HG02885 (cell line): Measurements from ENCODE around the gene ARMC7.
"Not testable (repeated sequence)": the region's sequence is repeated elsewhere in the genome, so short reads cannot be mapped to it uniquely, and the experiment has no call there.

Source experiments
- ATAC-seq: cut with Tn5 transposase; IDR thresholded peaks from one replicate; pipeline ENCODE4 v1.9.1; 2021; ENCODE audit warnings: mild to moderate bottlenecking; ENCODE audit not compliant: unreplicated experiment, poor library complexity

ARMC7 gene

DNA sequence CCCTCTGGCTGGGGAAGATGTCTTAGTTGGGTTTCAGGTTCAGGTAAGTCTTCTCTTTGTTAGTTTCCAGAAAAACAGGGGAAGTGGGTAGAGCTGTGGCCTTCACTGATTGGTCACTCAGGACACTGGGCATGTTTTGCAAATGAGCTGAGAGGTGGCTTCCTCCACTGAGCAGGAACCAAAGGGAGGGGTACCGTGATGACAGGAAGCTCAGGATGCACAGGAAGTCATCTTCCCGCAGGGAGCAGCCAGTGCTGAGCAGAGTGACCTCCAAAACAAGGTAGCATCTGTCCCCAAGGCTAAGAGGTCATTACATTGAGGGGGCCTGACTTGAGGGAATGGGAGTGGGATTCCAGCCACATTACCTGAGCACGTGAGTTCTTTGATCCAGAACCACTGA is 16.2 kb downstream of the ARMC7 start:
- no peak for ATAC-seq

GRCh38 chr17:75126954-75127353 is 17.2 kb downstream of the ARMC7 start:
- ATAC-seq = no peak

DNA sequence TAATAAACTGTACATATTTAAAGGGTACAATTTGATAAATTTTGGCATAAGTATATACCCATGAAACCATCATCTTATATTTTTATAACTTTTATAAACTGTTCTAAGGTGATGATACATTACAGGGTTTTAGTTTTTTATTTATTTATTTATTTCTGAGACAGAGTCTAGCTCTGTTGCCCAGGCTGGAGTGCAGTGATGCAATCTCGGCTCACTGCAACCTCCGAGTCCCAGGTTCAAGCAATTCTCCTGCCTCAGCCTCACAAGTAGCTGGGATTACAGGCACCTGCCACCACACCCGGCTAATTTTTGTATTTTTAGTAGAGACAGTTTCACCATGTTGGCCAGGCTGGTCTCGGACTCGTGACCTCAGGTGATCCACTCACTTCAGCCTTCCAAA is 18.2 kb downstream of the ARMC7 start:
- ATAC-seq = not testable (repeated sequence)

- no peak for ATAC-seq
Measured at GRCh38 chr17:75128694-75129505, 19.1 kb downstream of the ARMC7 start.

DNA sequence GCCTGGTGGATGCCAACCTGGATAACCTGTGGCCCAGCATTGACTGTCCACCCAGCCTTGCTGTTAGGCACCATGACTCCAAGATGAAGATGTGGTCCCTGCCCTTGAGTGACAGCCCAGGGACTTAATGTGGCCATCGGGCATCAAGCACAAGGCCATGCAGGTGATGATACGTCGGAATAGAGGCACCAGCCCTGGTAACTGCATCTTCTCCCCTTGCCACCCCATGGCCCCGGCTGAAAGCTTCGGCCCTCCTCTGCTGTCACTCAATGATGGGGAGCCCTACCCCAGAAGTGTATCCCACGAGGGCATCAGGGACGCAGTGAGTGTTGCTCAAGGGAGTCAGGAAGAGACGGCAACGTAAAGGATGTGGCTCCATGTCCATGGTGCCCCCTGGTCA is 19.8 kb downstream of the ARMC7 start:
- ATAC-seq = no peak

GRCh38 chr17:75130059-75130631 is 20.4 kb downstream of the ARMC7 start:
- ATAC-seq = no peak

DNA sequence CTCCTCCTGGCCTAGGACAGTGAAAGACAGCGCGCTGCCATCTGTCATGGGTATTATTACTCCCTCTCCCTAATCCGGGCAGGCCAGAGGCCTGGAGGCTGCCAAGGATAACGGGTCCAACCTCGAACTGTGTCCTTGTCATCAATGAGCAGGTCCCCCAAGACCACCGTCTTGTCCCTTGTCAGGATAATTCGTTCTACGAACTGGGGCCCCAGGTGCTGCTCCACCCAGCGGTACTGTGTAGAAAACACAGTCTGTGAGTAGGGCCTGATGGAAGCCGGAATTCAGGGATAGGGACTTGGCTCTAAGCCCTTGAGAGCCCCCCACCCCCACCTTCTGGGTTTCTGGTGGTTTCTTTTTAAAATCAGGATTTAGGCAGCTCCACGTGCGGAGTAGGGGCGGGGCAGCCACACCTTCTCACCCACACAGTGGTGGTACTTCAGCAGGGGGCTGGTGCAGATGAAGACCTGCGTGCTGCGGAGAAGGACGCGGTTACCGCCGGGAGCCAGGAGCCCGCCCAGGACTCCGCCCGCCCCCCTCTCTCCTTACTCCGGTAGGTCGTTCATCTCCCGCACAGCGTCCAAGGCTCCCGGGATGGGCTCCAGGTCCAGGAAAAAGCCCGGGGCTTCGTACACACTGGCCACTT is 21.0 kb downstream of the ARMC7 start:
- peak; percentile 15 for ATAC-seq

- ATAC-seq = peak; percentile 86
Measured at GRCh38 chr17:75131278-75132017, 21.7 kb downstream of the ARMC7 start, which contains the start of gene NT5C. Gene NT5C (minus strand): TSS chr17:75131742. CDS start chr17:75131707, 35 bp downstream.

- not testable (repeated sequence) for ATAC-seq
Measured at GRCh38 chr17:75132018-75133000, 22.5 kb downstream of the ARMC7 start.

DNA sequence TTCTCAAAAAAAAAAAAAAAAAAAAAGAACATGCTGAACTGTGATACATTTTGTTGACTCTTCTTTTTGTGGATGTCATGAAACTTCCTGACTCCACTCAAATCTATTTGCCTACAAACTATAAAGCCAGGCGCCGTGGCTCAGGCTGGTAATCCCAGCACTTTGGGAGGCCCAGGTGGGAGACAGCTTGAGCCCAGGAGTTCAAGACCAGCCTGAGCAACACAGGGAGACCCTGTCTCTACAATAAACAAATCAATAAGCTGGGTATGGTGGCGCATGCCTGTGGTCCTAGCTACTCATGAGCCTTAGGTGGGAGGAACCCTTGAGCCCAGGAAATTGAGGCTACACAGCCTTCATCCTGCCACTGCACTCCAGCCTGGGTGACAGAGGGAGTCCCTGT is 23.2 kb downstream of the ARMC7 start:
- no peak for ATAC-seq

DNA sequence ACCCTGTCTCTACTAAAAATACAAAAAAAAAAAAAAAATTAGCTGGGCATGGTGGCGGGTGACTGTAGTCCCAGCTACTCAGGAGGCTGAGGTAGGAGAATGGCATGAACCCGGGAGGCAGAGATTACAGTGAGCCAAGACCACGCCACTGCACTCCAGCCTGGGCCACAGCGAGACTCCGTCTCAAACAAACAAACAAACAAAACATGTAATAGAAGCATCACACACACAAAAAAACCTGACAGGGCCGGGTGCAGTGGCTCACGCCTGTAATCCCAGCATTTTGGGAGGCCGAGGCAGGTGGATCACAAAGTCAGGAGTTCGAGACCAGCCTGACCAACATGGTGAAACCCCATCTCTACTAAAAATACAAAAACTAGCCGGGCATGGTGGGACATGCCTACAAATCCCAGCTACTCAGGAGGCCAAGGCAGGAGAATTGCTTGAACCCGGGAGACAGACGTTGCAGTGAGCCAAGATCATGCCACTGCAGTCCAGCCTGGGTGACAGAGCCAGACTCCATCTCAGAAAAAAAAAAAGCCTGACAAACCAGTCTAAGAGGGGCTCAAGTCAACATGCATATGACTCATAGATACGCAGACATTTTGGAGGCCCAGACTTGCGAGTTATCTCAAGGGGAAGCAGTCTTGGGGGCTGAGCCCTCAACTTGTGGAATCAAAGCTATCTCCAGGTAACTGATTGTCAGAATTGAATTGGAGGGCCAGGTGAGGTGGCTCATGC is 24.0 kb downstream of the ARMC7 start:
- not testable (repeated sequence) for ATAC-seq

DNA sequence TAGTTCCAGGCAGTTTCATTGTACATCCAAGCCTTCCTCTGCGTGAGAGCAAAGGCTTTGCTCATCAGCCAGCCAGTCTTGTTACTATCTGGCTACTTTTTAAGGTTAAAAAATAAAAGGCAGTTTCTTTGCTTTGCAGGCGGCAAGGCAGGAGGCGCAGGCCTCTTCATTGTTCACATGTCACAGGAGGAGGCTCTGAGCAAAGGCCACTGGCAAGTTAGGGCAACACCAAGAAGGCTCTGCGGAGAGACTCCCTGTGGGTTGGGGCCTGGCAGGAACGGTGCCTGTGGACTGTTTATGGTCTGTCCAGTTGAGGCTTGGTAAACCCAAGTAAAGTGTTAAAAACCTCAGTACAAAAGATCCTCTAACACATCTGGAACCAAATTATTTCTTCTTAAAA is 25.7 kb downstream of the ARMC7 start:
- no peak for ATAC-seq

GRCh38 chr17:75135946-75136345 is 26.2 kb downstream of the ARMC7 start:
- no peak for ATAC-seq

DNA sequence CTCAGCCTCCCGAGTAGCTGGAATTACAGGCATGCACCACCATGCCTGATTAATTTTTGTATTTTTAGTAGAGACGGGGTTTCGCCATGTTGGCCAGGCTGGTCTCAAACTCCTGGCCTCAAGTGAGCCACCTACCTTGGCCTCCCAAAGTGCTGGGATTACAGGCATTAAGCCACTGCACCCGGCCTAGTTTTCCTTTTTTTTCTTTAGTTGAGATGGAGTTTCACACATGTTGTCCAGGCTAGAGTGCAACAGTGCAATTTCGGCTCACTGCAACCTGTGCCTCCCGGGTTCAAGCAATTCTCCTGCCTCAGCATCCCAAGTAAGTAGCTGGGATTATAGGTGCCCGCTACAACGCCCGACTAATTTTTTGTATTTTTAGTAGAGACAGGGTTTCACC is 28.0 kb downstream of the ARMC7 start:
- not testable (repeated sequence) for ATAC-seq

DNA sequence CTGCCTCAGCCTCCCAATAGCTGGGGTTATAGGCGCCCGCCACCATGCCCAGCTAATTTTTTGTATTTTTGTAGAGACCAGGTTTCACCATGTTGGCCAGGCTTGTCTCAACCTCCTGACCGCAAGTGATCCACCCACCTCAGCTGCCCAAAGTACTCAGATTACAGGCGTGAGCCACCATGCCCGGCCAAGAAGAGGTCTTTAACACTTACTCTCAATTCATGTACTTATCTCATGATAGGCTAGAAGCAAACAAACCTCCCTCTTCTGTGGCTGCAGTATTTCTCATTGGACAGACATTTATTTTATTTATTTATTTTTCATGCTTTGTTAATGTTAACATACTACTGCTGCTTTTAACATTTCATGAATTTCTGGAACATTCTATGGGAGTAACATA is 28.8 kb downstream of the ARMC7 start:
- ATAC-seq = no peak

GRCh38 chr17:75142236-75142971 is 32.6 kb downstream of the ARMC7 start:
- ATAC-seq = no peak

DNA sequence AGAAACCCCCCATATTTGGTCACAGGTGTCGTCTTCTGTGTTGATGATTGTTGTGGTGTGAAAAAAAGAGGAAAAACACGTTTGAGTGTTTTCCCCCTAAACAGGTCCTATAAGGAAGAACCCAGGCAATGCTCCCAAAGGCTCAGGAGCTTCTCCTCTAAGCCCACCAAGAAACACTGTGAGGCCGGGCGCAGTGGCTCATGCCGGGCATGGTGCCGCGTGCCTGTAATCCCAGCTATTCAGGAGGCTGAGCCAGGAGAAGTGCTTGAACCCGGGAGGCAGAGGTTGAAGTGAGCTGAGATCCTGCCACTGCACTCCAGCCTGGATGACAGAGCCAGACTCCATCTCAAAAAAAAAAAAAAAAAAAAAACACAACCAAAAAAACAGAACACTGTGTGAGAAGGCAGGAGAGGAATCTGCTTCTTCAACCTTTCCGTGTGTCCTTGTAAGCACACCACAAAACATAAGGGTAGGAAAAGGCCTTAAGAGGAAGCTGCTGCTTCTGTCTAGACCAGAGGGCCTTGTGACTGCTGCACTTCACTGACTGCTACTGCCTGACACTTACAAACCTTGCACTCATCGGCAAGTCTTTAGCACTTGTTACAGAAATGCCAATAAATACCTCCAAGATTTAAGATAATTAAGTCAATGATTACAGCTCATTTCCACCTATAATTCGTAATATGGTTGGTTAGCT is 35.2 kb downstream of the ARMC7 start:
- ATAC-seq = no peak

DNA sequence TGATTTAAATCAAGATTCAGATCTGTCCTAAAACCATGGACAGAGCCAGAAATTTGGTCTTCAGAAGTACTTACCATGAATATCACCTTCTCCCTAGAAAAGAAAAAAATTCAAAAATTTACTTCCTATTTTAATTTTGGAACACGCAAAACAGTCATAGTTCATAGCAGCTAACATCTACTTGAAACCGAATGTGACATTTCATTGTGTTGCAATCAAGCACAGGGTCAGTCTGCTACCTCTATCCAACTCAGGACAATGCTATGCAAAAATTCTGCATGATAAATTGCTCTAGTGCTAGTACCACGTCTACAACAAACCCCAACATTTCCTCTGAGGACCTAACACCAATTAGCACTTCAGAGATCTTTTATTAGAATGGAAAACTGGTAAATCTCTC is 36.8 kb downstream of the ARMC7 start:
- no peak for ATAC-seq
